ENCODE data around the gene LRRC8B. TPM values are rescaled to one million over a fixed set of nuclear protein-coding genes. Genes with fewer than 3 reads are reported as not detected.

Gene LRRC8B
- total RNA-seq, 1 donor from 2014 or later = 6.4 TPM

- H3K4me3 ChIP-seq (ENCODE audit: insufficient read depth, low read depth, low read length) = no peak overlapping the region
- DNase-seq (ENCODE audit: low read depth) (no peak), FAIRE-seq (no peak)
- H3K4me1 ChIP-seq (ENCODE audit: insufficient read depth, low read length) = peaks cover 22% of the 10 kb centered on the region
- Mint-ChIP-seq H3K36me3 (ENCODE audit: low read depth, unreplicated experiment) (no peaks in the 10 kb centered on the region), H3K27ac (ENCODE audit: unreplicated experiment) (no peak overlapping the region), H3K4me1 (ENCODE audit: low read depth, unreplicated experiment) (peaks cover 31% of the 10 kb centered on the region), H3K27me3 (ENCODE audit: low read depth, unreplicated experiment) (no peaks in the 10 kb centered on the region), H3K9me3 (ENCODE audit: unreplicated experiment) (no peaks in the 10 kb centered on the region), H3K4me3 (ENCODE audit: unreplicated experiment) (no peak overlapping the region)
- H3K79me2 ChIP-seq (ENCODE audit: insufficient read depth, low read length) = no peaks in the 10 kb centered on the region
- H3K9ac ChIP-seq (ENCODE audit: low read length) = no peak overlapping the region
- no peaks in the 10 kb centered on the region for H3K36me3 ChIP-seq (ENCODE audit: insufficient read depth, low read length)
- H3K9me3 ChIP-seq (ENCODE audit: insufficient read depth, low read depth, low read length) = no peaks in the 10 kb centered on the region
- H3K27me3 ChIP-seq (ENCODE audit: insufficient read depth, low read length) = no peaks in the 10 kb centered on the region
- no peak overlapping the region for H2AFZ ChIP-seq (ENCODE audit: low read depth, low read length)
- H3K4me2 ChIP-seq (ENCODE audit: low read length) = no peak overlapping the region
- TF ChIP-seq EZH2 (IDR thresholded peaks at IDR 0.05; ENCODE audit: insufficient read depth, low read length) (no peak), CTCF (IDR thresholded peaks at IDR 0.05; ENCODE audit: insufficient read depth, low read depth, low read length) (no peak)
- H4K20me1 ChIP-seq (ENCODE audit: insufficient read depth, low read length) = no peaks in the 10 kb centered on the region
- no peak overlapping the region for H3K27ac ChIP-seq (ENCODE audit: low read depth, low read length)
Measured at GRCh38 chr1:89548122-89548857, 23.7 kb downstream of the LRRC8B start.

GRCh38 chr1:89550995-89551394 lies 26.4 kb downstream of the LRRC8B start:
- FAIRE-seq (no peak), DNase-seq (ENCODE audit: low read depth) (no peak)
- Histone ChIP-seq H3K4me3 (ENCODE audit: insufficient read depth, low read depth, low read length) (no peak overlapping the region), H3K9ac (ENCODE audit: low read length) (no peak overlapping the region), H4K20me1 (ENCODE audit: insufficient read depth, low read length) (no peaks in the 10 kb centered on the region), H3K36me3 (ENCODE audit: insufficient read depth, low read length) (no peaks in the 10 kb centered on the region), H3K79me2 (ENCODE audit: insufficient read depth, low read length) (no peaks in the 10 kb centered on the region), H3K9me3 (ENCODE audit: insufficient read depth, low read depth, low read length) (no peaks in the 10 kb centered on the region), H2AFZ (ENCODE audit: low read depth, low read length) (no peak overlapping the region), H3K4me2 (ENCODE audit: low read length) (no peak overlapping the region), H3K27me3 (ENCODE audit: insufficient read depth, low read length) (no peaks in the 10 kb centered on the region), H3K27ac (ENCODE audit: low read depth, low read length) (no peak overlapping the region), H3K4me1 (ENCODE audit: insufficient read depth, low read length) (peaks cover 16% of the 10 kb centered on the region)
- Mint-ChIP-seq H3K36me3 (ENCODE audit: low read depth, unreplicated experiment) (no peaks in the 10 kb centered on the region), H3K9me3 (ENCODE audit: unreplicated experiment) (no peaks in the 10 kb centered on the region), H3K27me3 (ENCODE audit: low read depth, unreplicated experiment) (no peaks in the 10 kb centered on the region), H3K4me3 (ENCODE audit: unreplicated experiment) (no peak overlapping the region), H3K27ac (ENCODE audit: unreplicated experiment) (no peak overlapping the region), H3K4me1 (ENCODE audit: low read depth, unreplicated experiment) (peaks cover 26% of the 10 kb centered on the region)
- TF ChIP-seq CTCF (IDR thresholded peaks at IDR 0.05; ENCODE audit: insufficient read depth, low read depth, low read length) (no peak), EZH2 (IDR thresholded peaks at IDR 0.05; ENCODE audit: insufficient read depth, low read length) (no peak)

- Histone ChIP-seq H3K9me3 (ENCODE audit: insufficient read depth, low read depth, low read length) (no peaks in the 10 kb centered on the region), H3K4me1 (ENCODE audit: insufficient read depth, low read length) (peaks cover 3% of the 10 kb centered on the region), H2AFZ (ENCODE audit: low read depth, low read length) (no peak overlapping the region), H3K4me2 (ENCODE audit: low read length) (no peak overlapping the region), H3K9ac (ENCODE audit: low read length) (no peak overlapping the region), H3K4me3 (ENCODE audit: insufficient read depth, low read depth, low read length) (no peak overlapping the region), H4K20me1 (ENCODE audit: insufficient read depth, low read length) (no peaks in the 10 kb centered on the region), H3K36me3 (ENCODE audit: insufficient read depth, low read length) (no peaks in the 10 kb centered on the region), H3K79me2 (ENCODE audit: insufficient read depth, low read length) (no peaks in the 10 kb centered on the region), H3K27ac (ENCODE audit: low read depth, low read length) (no peak overlapping the region), H3K27me3 (ENCODE audit: insufficient read depth, low read length) (no peaks in the 10 kb centered on the region)
- DNase-seq (ENCODE audit: low read depth) (no peak), FAIRE-seq (no peak)
- H3K27ac Mint-ChIP-seq (ENCODE audit: unreplicated experiment) = peak overlapping the region; percentile 2
- H3K27me3 Mint-ChIP-seq (ENCODE audit: low read depth, unreplicated experiment) = no peaks in the 10 kb centered on the region
- H3K9me3 Mint-ChIP-seq (ENCODE audit: unreplicated experiment) = no peaks in the 10 kb centered on the region
- H3K4me1 Mint-ChIP-seq (ENCODE audit: low read depth, unreplicated experiment) = peaks cover 16% of the 10 kb centered on the region
- no peaks in the 10 kb centered on the region for H3K36me3 Mint-ChIP-seq (ENCODE audit: low read depth, unreplicated experiment)
- TF ChIP-seq EZH2 (IDR thresholded peaks at IDR 0.05; ENCODE audit: insufficient read depth, low read length) (no peak), CTCF (IDR thresholded peaks at IDR 0.05; ENCODE audit: insufficient read depth, low read depth, low read length) (no peak)
- H3K4me3 Mint-ChIP-seq (ENCODE audit: unreplicated experiment) = no peak overlapping the region
Measured at GRCh38 chr1:89552471-89553081, 27.9 kb downstream of the LRRC8B start.

Data from astrocyte (in vitro differentiated cells and primary cell).